GM12878 (cell line): ENCODE measurements around the gene GAL3ST2. TPM values are rescaled to one million over a fixed set of nuclear protein-coding genes. Genes with fewer than 3 reads are reported as not detected.

Experiments
- ASH2L ChIP-seq: fragments of 300-600, 200-600 bp; sonication (generic); IDR thresholded peaks from 2 replicates; pipeline ENCODE4 v1.6.1; 2017; ENCODE audit warnings: low read depth, mild to moderate bottlenecking, borderline replicate concordance
- ESRRA ChIP-seq: IDR thresholded peaks from 2 replicates; pipeline ENCODE4 v1.6.1; 2012; ENCODE audit warnings: mild to moderate bottlenecking, low read length, improper control_type of control experiment
- HCFC1 ChIP-seq: fragments of 150-350 bp; IDR thresholded peaks from 2 replicates; pipeline ENCODE4 v1.6.1; 2014; ENCODE audit warnings: low read length
- KAT2A ChIP-seq: conservative IDR thresholded peaks from 2 replicates; pipeline ENCODE4 v1.6.1; 2011; ENCODE audit warnings: low read depth, low read length; ENCODE audit not compliant: control insufficient read depth
- MAX ChIP-seq: IDR thresholded peaks from 2 replicates; pipeline ENCODE4 v1.6.1; 2012; ENCODE audit warnings: low read depth, low read length, improper control_type of control experiment
- MEF2A ChIP-seq: IDR thresholded peaks from 2 replicates; pipeline ENCODE4 v1.6.1; 2011; ENCODE audit warnings: low read depth, mild to moderate bottlenecking, low read length, moderate library complexity; ENCODE audit not compliant: insufficient read depth
- MLLT1 ChIP-seq: fragments of 450-650 bp; IDR thresholded peaks from 2 replicates; pipeline ENCODE4 v1.6.1; 2016; ENCODE audit warnings: mild to moderate bottlenecking
- MXI1 ChIP-seq: fragments of 150-350 bp; IDR thresholded peaks from 2 replicates; pipeline ENCODE4 v1.6.1; 2011; ENCODE audit warnings: low read depth, mild to moderate bottlenecking, inconsistent platforms, low read length, improper control_type of control experiment
- NFXL1 ChIP-seq: fragments of 450-650 bp; IDR thresholded peaks from 2 replicates; pipeline ENCODE4 v1.6.1; 2017; ENCODE audit warnings: antibody characterized with exemption, mild to moderate bottlenecking, borderline replicate concordance
- NFYA ChIP-seq: IDR thresholded peaks from 2 replicates; pipeline ENCODE4 v1.6.1; 2011; ENCODE audit warnings: low read depth, mild to moderate bottlenecking, low read length, improper control_type of control experiment, borderline replicate concordance
- NRF1 ChIP-seq: conservative IDR thresholded peaks from 2 replicates; pipeline ENCODE4 v1.6.1; 2011; ENCODE audit warnings: mild to moderate bottlenecking, low read depth, low read length, improper control_type of control experiment
- POLR2AphosphoS5 ChIP-seq: IDR thresholded peaks from 2 replicates; pipeline ENCODE4 v1.6.1; 2011; ENCODE audit warnings: mild to moderate bottlenecking, low read length, inconsistent platforms
- SMAD5 ChIP-seq: IDR thresholded peaks from 2 replicates; pipeline ENCODE4 v1.6.1; 2016; ENCODE audit warnings: antibody characterized with exemption, low read depth
- SREBF1 ChIP-seq: IDR thresholded peaks from 2 replicates; pipeline ENCODE4 v1.6.1; 2012; ENCODE audit warnings: mild to moderate bottlenecking, low read length
- STAT3 ChIP-seq: IDR thresholded peaks from 2 replicates; pipeline ENCODE4 v1.6.1; 2011; ENCODE audit warnings: low read depth, low read length, improper control_type of control experiment
- SUPT20H ChIP-seq: IDR thresholded peaks from 2 replicates; pipeline ENCODE4 v1.6.1; 2011; ENCODE audit warnings: low read depth, mild to moderate bottlenecking, low read length, moderate library complexity, borderline replicate concordance; ENCODE audit not compliant: control insufficient read depth
- TCF12 ChIP-seq: IDR thresholded peaks from 2 replicates; pipeline ENCODE4 v1.6.1; 2011; ENCODE audit warnings: low read depth, mild to moderate bottlenecking, low read length
- TCF7 ChIP-seq: IDR thresholded peaks from 2 replicates; pipeline ENCODE4 v1.6.1; 2014; ENCODE audit warnings: antibody characterized with exemption, borderline replicate concordance
- WRNIP1 ChIP-seq: IDR thresholded peaks from 2 replicates; pipeline ENCODE4 v1.6.1; 2011; ENCODE audit warnings: low read depth, low read length, improper control_type of control experiment, borderline replicate concordance
- ZNF384 ChIP-seq: IDR thresholded peaks from 2 replicates; pipeline ENCODE4 v1.6.1; 2012; ENCODE audit warnings: low read depth, mild to moderate bottlenecking, low read length, improper control_type of control experiment, borderline replicate concordance
- polyA plus RNA-seq, 11 experiments: library from polyadenylated mRNA; depleted of rRNA in 4 of 11; unstranded in 6 of 11; stranded (reverse) in 5 of 11; fragments of >200 nt; fragmentation: Nextera tagmentation in 4 of 11; fragmentation: Illumina TruSeq in 1 of 11; extraction: Ambion mirVana in 4 of 11; extraction: Trizol in 1 of 11; gene quantifications; 1 replicate in 1 of 11; 2 replicates in 10 of 11; pipeline versions ENCODE4 v1.2.1 to v1.2.3, GENCODE V29; 2011 to 2016; ENCODE audit warnings: inconsistent platforms in 2 of 11, missing spikeins in 2 of 11, low read depth in 1 of 11
- total RNA-seq, 4 experiments: library from RNA; depleted of rRNA in 3 of 4; stranded (reverse); fragments of >200 nt in 3 of 4; fragmentation: Illumina TruSeq in 1 of 4; extraction: Trizol in 1 of 4; gene quantifications; 2 replicates each; pipeline versions ENCODE4 v1.2.1 to v1.2.3, GENCODE V29; 2013 to 2021
- TF ChIP-seq, protein P1 (sequence below): fragments of 450-650 bp; IDR thresholded peaks from 2 replicates; pipeline ENCODE4 v1.6.1; 2017; ENCODE audit warnings: mild to moderate bottlenecking, moderate library complexity
- TF ChIP-seq, protein P2 (sequence below): fragments of 450-650 bp; IDR thresholded peaks from 2 replicates; pipeline ENCODE4 v1.6.1; 2016; ENCODE audit warnings: mild to moderate bottlenecking
- TF ChIP-seq, protein P3 (sequence below): fragments of 150-350 bp; IDR thresholded peaks from 2 replicates; pipeline ENCODE4 v1.6.1; 2014; ENCODE audit warnings: mild to moderate bottlenecking, low read depth, low read length

The GAL3ST2 gene
- total and polyA plus RNA-seq, 10 of the 15 experiments (the other 5 are each of a cell fraction or from before 2014, with no cell fraction given): 0.09 to 0.36 (median 0.11) TPM; not detected in 7

GRCh38 chr2:241734467-241735208, 42.0 kb upstream of the GAL3ST2 start, which contains the start of gene D2HGDH (continued):
- TF ChIP-seq, protein P1, sequence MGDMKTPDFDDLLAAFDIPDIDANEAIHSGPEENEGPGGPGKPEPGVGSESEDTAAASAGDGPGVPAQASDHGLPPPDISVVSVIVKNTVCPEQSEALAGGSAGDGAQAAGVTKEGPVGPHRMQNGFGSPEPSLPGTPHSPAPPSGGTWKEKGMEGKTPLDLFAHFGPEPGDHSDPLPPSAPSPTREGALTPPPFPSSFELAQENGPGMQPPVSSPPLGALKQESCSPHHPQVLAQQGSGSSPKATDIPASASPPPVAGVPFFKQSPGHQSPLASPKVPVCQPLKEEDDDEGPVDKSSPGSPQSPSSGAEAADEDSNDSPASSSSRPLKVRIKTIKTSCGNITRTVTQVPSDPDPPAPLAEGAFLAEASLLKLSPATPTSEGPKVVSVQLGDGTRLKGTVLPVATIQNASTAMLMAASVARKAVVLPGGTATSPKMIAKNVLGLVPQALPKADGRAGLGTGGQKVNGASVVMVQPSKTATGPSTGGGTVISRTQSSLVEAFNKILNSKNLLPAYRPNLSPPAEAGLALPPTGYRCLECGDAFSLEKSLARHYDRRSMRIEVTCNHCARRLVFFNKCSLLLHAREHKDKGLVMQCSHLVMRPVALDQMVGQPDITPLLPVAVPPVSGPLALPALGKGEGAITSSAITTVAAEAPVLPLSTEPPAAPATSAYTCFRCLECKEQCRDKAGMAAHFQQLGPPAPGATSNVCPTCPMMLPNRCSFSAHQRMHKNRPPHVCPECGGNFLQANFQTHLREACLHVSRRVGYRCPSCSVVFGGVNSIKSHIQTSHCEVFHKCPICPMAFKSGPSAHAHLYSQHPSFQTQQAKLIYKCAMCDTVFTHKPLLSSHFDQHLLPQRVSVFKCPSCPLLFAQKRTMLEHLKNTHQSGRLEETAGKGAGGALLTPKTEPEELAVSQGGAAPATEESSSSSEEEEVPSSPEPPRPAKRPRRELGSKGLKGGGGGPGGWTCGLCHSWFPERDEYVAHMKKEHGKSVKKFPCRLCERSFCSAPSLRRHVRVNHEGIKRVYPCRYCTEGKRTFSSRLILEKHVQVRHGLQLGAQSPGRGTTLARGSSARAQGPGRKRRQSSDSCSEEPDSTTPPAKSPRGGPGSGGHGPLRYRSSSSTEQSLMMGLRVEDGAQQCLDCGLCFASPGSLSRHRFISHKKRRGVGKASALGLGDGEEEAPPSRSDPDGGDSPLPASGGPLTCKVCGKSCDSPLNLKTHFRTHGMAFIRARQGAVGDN: peak; percentile 80
- TF ChIP-seq SMAD5 (no peak), TCF7 (no peak), SREBF1 (no peak), NFYA (no peak), ESRRA (no peak), MAX (peak; percentile 46; the same call in 1 of the 2 replicates), ZNF384 (no peak), SUPT20H (no peak), STAT3 (no peak), KAT2A (no peak), ASH2L (0 out of 2 replicates have a peak, but pooled peaks have one; percentile 51), WRNIP1 (no peak), NFXL1 (0 out of 2 replicates have a peak, but pooled peaks have one; percentile 64), MXI1 (no peak), TCF12 (no peak), POLR2AphosphoS5 (peak; percentile 62), MLLT1 (no peak), NRF1 (peak; percentile 62), MEF2A (no peak), HCFC1 (no peak)
- TF ChIP-seq, protein P2, sequence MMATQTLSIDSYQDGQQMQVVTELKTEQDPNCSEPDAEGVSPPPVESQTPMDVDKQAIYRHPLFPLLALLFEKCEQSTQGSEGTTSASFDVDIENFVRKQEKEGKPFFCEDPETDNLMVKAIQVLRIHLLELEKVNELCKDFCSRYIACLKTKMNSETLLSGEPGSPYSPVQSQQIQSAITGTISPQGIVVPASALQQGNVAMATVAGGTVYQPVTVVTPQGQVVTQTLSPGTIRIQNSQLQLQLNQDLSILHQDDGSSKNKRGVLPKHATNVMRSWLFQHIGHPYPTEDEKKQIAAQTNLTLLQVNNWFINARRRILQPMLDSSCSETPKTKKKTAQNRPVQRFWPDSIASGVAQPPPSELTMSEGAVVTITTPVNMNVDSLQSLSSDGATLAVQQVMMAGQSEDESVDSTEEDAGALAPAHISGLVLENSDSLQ: no peak
- TF ChIP-seq, protein P3, sequence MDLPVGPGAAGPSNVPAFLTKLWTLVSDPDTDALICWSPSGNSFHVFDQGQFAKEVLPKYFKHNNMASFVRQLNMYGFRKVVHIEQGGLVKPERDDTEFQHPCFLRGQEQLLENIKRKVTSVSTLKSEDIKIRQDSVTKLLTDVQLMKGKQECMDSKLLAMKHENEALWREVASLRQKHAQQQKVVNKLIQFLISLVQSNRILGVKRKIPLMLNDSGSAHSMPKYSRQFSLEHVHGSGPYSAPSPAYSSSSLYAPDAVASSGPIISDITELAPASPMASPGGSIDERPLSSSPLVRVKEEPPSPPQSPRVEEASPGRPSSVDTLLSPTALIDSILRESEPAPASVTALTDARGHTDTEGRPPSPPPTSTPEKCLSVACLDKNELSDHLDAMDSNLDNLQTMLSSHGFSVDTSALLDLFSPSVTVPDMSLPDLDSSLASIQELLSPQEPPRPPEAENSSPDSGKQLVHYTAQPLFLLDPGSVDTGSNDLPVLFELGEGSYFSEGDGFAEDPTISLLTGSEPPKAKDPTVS: no peak
